H9 (cell line): Measurements from ENCODE around the gene ANKIB1. TPM values are rescaled to one million over a fixed set of nuclear protein-coding genes. Genes with fewer than 3 reads are reported as not detected.

ENCODE experiments used
- DNase-seq: peaks from one replicate; pipeline ENCODE4 v3.0.0-alpha.2; 2017
- H2AFZ ChIP-seq: one replicate; pipeline ENCODE4 v1.6.1; 2013; ENCODE audit warnings: mild to moderate bottlenecking, low read length, control low read depth, moderate library complexity
- H2AK5ac ChIP-seq: 2 replicates; pipeline ENCODE4 v1.6.1; 2013; ENCODE audit warnings: low read length, control low read depth, mixed read lengths; ENCODE audit not compliant: insufficient read length
- H2BK120ac ChIP-seq: one replicate; pipeline ENCODE4 v1.6.1; 2013; ENCODE audit warnings: low read depth, mild to moderate bottlenecking, low read length, control low read depth, inconsistent platforms; ENCODE audit not compliant: poor library complexity, severe bottlenecking
- H2BK12ac ChIP-seq: 2 replicates; pipeline ENCODE4 v1.6.1; 2013; ENCODE audit warnings: low read length, control low read depth, mixed read lengths, low read depth; ENCODE audit not compliant: insufficient read length
- H2BK15ac ChIP-seq: 2 replicates; pipeline ENCODE4 v1.6.1; 2013; ENCODE audit warnings: low read depth, low read length, control low read depth
- H2BK20ac ChIP-seq: one replicate; pipeline ENCODE4 v1.6.1; 2013; ENCODE audit warnings: low read depth, mild to moderate bottlenecking, low read length, control low read depth, inconsistent platforms; ENCODE audit not compliant: poor library complexity, severe bottlenecking
- H2BK5ac ChIP-seq: 2 replicates; pipeline ENCODE4 v1.6.1; 2013; ENCODE audit warnings: low read length, control low read depth, mixed read lengths; ENCODE audit not compliant: insufficient read length
- H3K14ac ChIP-seq: 2 replicates; pipeline ENCODE4 v1.6.1; 2013; ENCODE audit warnings: low read length, control low read depth; ENCODE audit not compliant: insufficient read depth
- H3K18ac ChIP-seq: 2 replicates; pipeline ENCODE4 v1.6.1; 2013; ENCODE audit warnings: low read depth, mild to moderate bottlenecking, mixed read lengths, low read length, control low read depth; ENCODE audit not compliant: insufficient read length
- H3K23ac ChIP-seq: 2 replicates; pipeline ENCODE4 v1.6.1; 2013; ENCODE audit warnings: low read length, control low read depth, mixed read lengths, low read depth; ENCODE audit not compliant: insufficient read length
- H3K23me2 ChIP-seq: 2 replicates; pipeline ENCODE4 v1.6.1; 2013; ENCODE audit warnings: low read depth, mild to moderate bottlenecking, mixed read lengths, low read length, control low read depth; ENCODE audit not compliant: insufficient read length, poor library complexity, severe bottlenecking
- H3K27ac ChIP-seq: 2 replicates; pipeline ENCODE4 v1.5.1; 2013; ENCODE audit warnings: low read length, control low read depth, mixed read lengths, low read depth; ENCODE audit not compliant: insufficient read length
- H3K27me3 ChIP-seq: 2 replicates; pipeline ENCODE4 v1.6.1; 2013; ENCODE audit warnings: low read length, control low read depth, inconsistent platforms; ENCODE audit not compliant: insufficient read depth
- H3K4ac ChIP-seq: 2 replicates; pipeline ENCODE4 v1.6.1; 2013; ENCODE audit warnings: low read depth, mild to moderate bottlenecking, control low read depth, inconsistent platforms, low read length, moderate library complexity
- H3K4me1 ChIP-seq: 2 replicates; pipeline ENCODE4 v1.6.1; 2013; ENCODE audit warnings: low read length, control low read depth, inconsistent platforms; ENCODE audit not compliant: insufficient read depth
- H3K4me2 ChIP-seq: 2 replicates; pipeline ENCODE4 v1.6.1; 2013; ENCODE audit warnings: low read length, control low read depth, mixed read lengths; ENCODE audit not compliant: insufficient read length, insufficient read depth
- H3K56ac ChIP-seq: 2 replicates; pipeline ENCODE4 v1.6.1; 2013; ENCODE audit warnings: low read depth, mild to moderate bottlenecking, mixed read lengths, low read length, control low read depth; ENCODE audit not compliant: insufficient read length
- H3K79me1 ChIP-seq: 2 replicates; pipeline ENCODE4 v1.6.1; 2013; ENCODE audit warnings: low read depth, mild to moderate bottlenecking, moderate library complexity, low read length, control low read depth, inconsistent platforms; ENCODE audit not compliant: insufficient read depth, poor library complexity, severe bottlenecking
- H3K79me2 ChIP-seq: 2 replicates; pipeline ENCODE4 v1.6.1; 2013; ENCODE audit warnings: low read length, control low read depth, inconsistent platforms; ENCODE audit not compliant: insufficient read depth
- H3K9ac ChIP-seq: 2 replicates; pipeline ENCODE4 v1.6.1; 2013; ENCODE audit warnings: low read length, control low read depth, mixed read lengths; ENCODE audit not compliant: insufficient read length; ENCODE audit errors: extremely low read depth
- H3K9me3 ChIP-seq: one replicate; pipeline ENCODE4 v1.6.1; 2013; ENCODE audit warnings: low read depth, low read length, inconsistent platforms; ENCODE audit not compliant: control insufficient read depth
- H3T11ph ChIP-seq: one replicate; pipeline ENCODE4 v1.6.1; 2013; ENCODE audit warnings: mild to moderate bottlenecking, low read length, control low read depth, inconsistent platforms
- H4K20me1 ChIP-seq: one replicate; pipeline ENCODE4 v1.6.1; 2013; ENCODE audit not compliant: control insufficient read depth, insufficient read length, insufficient read depth
- H4K5ac ChIP-seq: 2 replicates; pipeline ENCODE4 v1.6.1; 2013; ENCODE audit warnings: low read depth, mild to moderate bottlenecking, mixed read lengths, low read length, control low read depth; ENCODE audit not compliant: insufficient read length
- H4K8ac ChIP-seq: replicated peaks from 2 replicates; pipeline ENCODE4 v1.6.1; 2013; ENCODE audit warnings: low read length, control low read depth, mixed read lengths, low read depth; ENCODE audit not compliant: insufficient read length
- H4K91ac ChIP-seq: 2 replicates; pipeline ENCODE4 v1.6.1; 2013; ENCODE audit warnings: low read depth, mild to moderate bottlenecking, moderate library complexity, mixed read lengths, low read length, control low read depth; ENCODE audit not compliant: insufficient read length
- H3K27ac Mint-ChIP-seq, 3 experiments: 2 replicates in 2 of 3; 3 replicates in 1 of 3; pipeline ENCODE4 v1.8.0; 2020 to 2021; ENCODE audit warnings: mixed read lengths in 3 of 3, mild to moderate bottlenecking in 1 of 3, moderate library complexity in 1 of 3
- H3K27me3 Mint-ChIP-seq: 2 replicates; pipeline ENCODE4 v1.8.0; 2021; ENCODE audit warnings: low read depth, mild to moderate bottlenecking, moderate library complexity, mixed read lengths
- H3K36me3 Mint-ChIP-seq, 3 experiments: 2 replicates in 2 of 3; 3 replicates in 1 of 3; pipeline ENCODE4 v1.8.0; 2020 to 2021; ENCODE audit warnings: low read depth in 3 of 3, mixed read lengths in 3 of 3; ENCODE audit not compliant: insufficient read depth in 1 of 3
- H3K4me1 Mint-ChIP-seq, 2 experiments: 2 replicates each; pipeline ENCODE4 v1.8.0; 2020; ENCODE audit warnings: mixed read lengths in 2 of 2
- H3K4me3 Mint-ChIP-seq, 2 experiments: 2 replicates in 1 of 2; 3 replicates in 1 of 2; pipeline ENCODE4 v1.8.0; 2020 to 2021; ENCODE audit warnings: mild to moderate bottlenecking in 2 of 2, mixed read lengths in 2 of 2, moderate library complexity in 1 of 2
- H3K9me3 Mint-ChIP-seq, 2 experiments: 2 replicates in 1 of 2; 3 replicates in 1 of 2; pipeline ENCODE4 v1.8.0; 2020; ENCODE audit warnings: mild to moderate bottlenecking in 2 of 2, mixed read lengths in 2 of 2, moderate library complexity in 1 of 2
- CTCF ChIP-seq: fragments of 200-600 bp; sonication (generic); conservative IDR thresholded peaks from 3 replicates; pipeline ENCODE4 v1.8.0; 2021; ENCODE audit warnings: antibody characterized with exemption, mild to moderate bottlenecking
- WGBS: extraction: QIAGEN DNeasy Blood & Tissue Kit; methylation state at CpG from one replicate; pipeline ENCODE4 v1.1.7; 2013; ENCODE audit warnings: missing lambda C conversion rate, low lambda C conversion rate, mixed read lengths; ENCODE audit not compliant: insufficient read length; ENCODE audit errors: extremely low coverage; 5-methylcytosine and 5-hydroxymethylcytosine counted together
- total RNA-seq: library from RNA; stranded (reverse); gene quantifications from 2 replicates; pipeline ENCODE4 v1.2.1, GENCODE V29; 2021

The ANKIB1 gene
- total RNA-seq, 1 experiment from 2014 or later = 42.0 TPM

DNA sequence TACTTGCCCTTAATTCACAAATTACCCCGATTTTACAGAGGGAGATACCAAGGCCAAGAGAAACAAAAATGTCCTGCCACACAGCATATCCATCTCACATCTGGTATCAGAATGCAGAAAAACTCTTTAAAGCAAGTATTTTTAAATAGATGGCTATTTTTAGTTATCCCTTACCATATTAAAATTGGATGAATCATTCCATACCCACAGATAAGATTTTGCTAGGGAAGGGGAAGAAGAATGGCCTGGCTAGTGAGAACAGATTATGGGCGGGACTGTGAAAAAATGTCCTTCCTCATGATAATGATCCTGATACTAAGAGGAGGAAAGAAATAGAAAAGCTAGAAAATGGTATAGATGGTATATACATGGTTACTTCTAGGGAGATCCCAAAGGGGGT, 121.0 kb downstream of the ANKIB1 start:
- Histone ChIP-seq H3K4me2 (no peak overlapping the region), H4K20me1 (no peaks in the 10 kb centered on the region), H2BK20ac (no peak overlapping the region), H3K4me1 (no peaks in the 10 kb centered on the region), H2BK120ac (no peak overlapping the region), H3K9me3 (no peaks in the 10 kb centered on the region), H3K9ac (no peak overlapping the region), H4K8ac (no peak overlapping the region), H3K79me2 (no peaks in the 10 kb centered on the region), H3K56ac (no peak overlapping the region), H2BK5ac (no peak overlapping the region), H2AK5ac (no peak overlapping the region), H3K18ac (no peak overlapping the region), H3K14ac (no peak overlapping the region), H4K91ac (no peak overlapping the region), H2BK12ac (no peak overlapping the region), H3K23me2 (no peaks in the 10 kb centered on the region), H3K23ac (no peak overlapping the region), H3K79me1 (no peaks in the 10 kb centered on the region), H3K27ac (no peak overlapping the region), H3T11ph (no peak overlapping the region), H2AFZ (no peak overlapping the region), H4K5ac (no peak overlapping the region), H2BK15ac (no peak overlapping the region), H3K27me3 (no peaks in the 10 kb centered on the region), H3K4ac (no peak overlapping the region)
- WGBS = no CpG with 5 or more reads among the region's 2 CpGs
- H3K9me3 Mint-ChIP-seq = no peaks in the 10 kb centered on the region
- TF ChIP-seq CTCF = no peak
- DNase-seq = no peak
- H3K4me3 Mint-ChIP-seq = no peak overlapping the region
- no peaks in the 10 kb centered on the region for H3K27me3 Mint-ChIP-seq
- H3K36me3 Mint-ChIP-seq = peaks cover 3 to 16% (median 4%) of the 10 kb centered on the region in 3 experiments; a peak in 4 of 7 replicates
- no peaks in the 10 kb centered on the region for H3K4me1 Mint-ChIP-seq
- no peak overlapping the region for H3K27ac Mint-ChIP-seq
